IMR-90 (cell line): ENCODE measurements around the gene SH3RF3. TPM values are rescaled to one million over a fixed set of nuclear protein-coding genes. Genes with fewer than 3 reads are reported as not detected.

Experiments used
- ATAC-seq: fragments of 200-7000 bp; cut with Tn5 transposase; 2 replicates; pipeline ENCODE4 v1.9.1; 2020; ENCODE audit warnings: low read depth, mild to moderate bottlenecking, moderate library complexity
- BruUV-seq: library from RNA; stranded (reverse); fragments of 400-500 nt; replicated peaks from 2 replicates; lab custom pipeline; 2021; lab: Mats Ljungman, UMichigan
- CTCF ChIA-PET: fragments of 300-600 bp; formaldehyde crosslinking; extraction: SDS; loops from one replicate; lab custom pipeline; 2021; ENCODE audit warnings: antibody characterized with exemption; lab: Yijun Ruan, JAX
- POLR2A ChIA-PET: fragments of 300-600 bp; sonication (Branson Sonifier 250); formaldehyde crosslinking; loops from one replicate; lab custom pipeline; 2022; ENCODE audit warnings: antibody characterized with exemption; ENCODE audit not compliant: unreplicated experiment; lab: Charles Lee
- DNase-seq: peaks from one replicate; pipeline ENCODE4 v3.0.0; 2013
- H2AFZ ChIP-seq: replicated peaks from 2 replicates; pipeline ENCODE3; 2013; ENCODE audit warnings: low read length, mild to moderate bottlenecking; ENCODE audit not compliant: poor library complexity
- H2AK5ac ChIP-seq: 2 replicates; pipeline ENCODE4 v1.6.1; 2013; ENCODE audit warnings: low read depth, low read length, inconsistent platforms
- H2AK9ac ChIP-seq: replicated peaks from 2 replicates; pipeline ENCODE3; 2013; ENCODE audit warnings: mild to moderate bottlenecking, low read depth, low read length, moderate library complexity; ENCODE audit not compliant: poor library complexity
- H2BK120ac ChIP-seq: 2 replicates; pipeline ENCODE4 v1.6.1; 2013; ENCODE audit warnings: low read depth, low read length, inconsistent platforms
- H2BK15ac ChIP-seq: 3 replicates; pipeline ENCODE4 v1.6.1; 2013; ENCODE audit warnings: low read depth, low read length, inconsistent platforms
- H2BK20ac ChIP-seq: 2 replicates; pipeline ENCODE4 v1.6.1; 2013; ENCODE audit warnings: low read depth, mild to moderate bottlenecking, inconsistent platforms, low read length, moderate library complexity
- H2BK5ac ChIP-seq: 2 replicates; pipeline ENCODE4 v1.6.1; 2013; ENCODE audit warnings: mild to moderate bottlenecking, low read depth, low read length, inconsistent platforms; ENCODE audit not compliant: poor library complexity, severe bottlenecking
- H3K14ac ChIP-seq: replicated peaks from 2 replicates; pipeline ENCODE4 v1.6.1; 2013; ENCODE audit warnings: low read depth, low read length, inconsistent platforms
- H3K18ac ChIP-seq: 2 replicates; pipeline ENCODE4 v1.6.1; 2013; ENCODE audit warnings: low read depth, low read length, control low read depth
- H3K23ac ChIP-seq: 2 replicates; pipeline ENCODE4 v1.6.1; 2013; ENCODE audit warnings: low read depth, low read length, inconsistent platforms
- H3K27ac ChIP-seq: 2 replicates; pipeline ENCODE4 v1.5.1; 2013; ENCODE audit warnings: mild to moderate bottlenecking, control low read depth, low read length; ENCODE audit not compliant: insufficient read depth
- H3K27me3 ChIP-seq: 2 replicates; pipeline ENCODE4 v1.6.1; 2013; ENCODE audit warnings: low read length; ENCODE audit not compliant: control insufficient read depth, insufficient read depth
- H3K36me3 ChIP-seq: 2 replicates; pipeline ENCODE4 v1.6.1; 2013; ENCODE audit warnings: low read length, mixed read lengths; ENCODE audit not compliant: control insufficient read depth, insufficient read depth
- H3K4ac ChIP-seq: 2 replicates; pipeline ENCODE4 v1.6.1; 2013; ENCODE audit warnings: low read depth, low read length, inconsistent platforms
- H3K4me1 ChIP-seq: 2 replicates; pipeline ENCODE4 v1.6.1; 2013; ENCODE audit warnings: low read length, mixed read lengths; ENCODE audit not compliant: control insufficient read depth, insufficient read depth
- H3K4me2 ChIP-seq: 2 replicates; pipeline ENCODE4 v1.6.1; 2013; ENCODE audit warnings: low read depth, mild to moderate bottlenecking, control low read depth, low read length, moderate library complexity
- H3K4me3 ChIP-seq: 2 replicates; pipeline ENCODE4 v1.5.1; 2013; ENCODE audit warnings: low read depth, mild to moderate bottlenecking, control low read depth, low read length, moderate library complexity; ENCODE audit not compliant: insufficient read depth
- H3K56ac ChIP-seq: 2 replicates; pipeline ENCODE4 v1.6.1; 2013; ENCODE audit warnings: low read length, inconsistent platforms; ENCODE audit not compliant: insufficient read depth; ENCODE audit errors: extremely low read depth
- H3K79me1 ChIP-seq, 2 experiments: 2 replicates each; pipeline ENCODE4 v1.6.1; 2013; ENCODE audit warnings: low read length in 2 of 2, inconsistent platforms in 1 of 2, low read depth in 1 of 2
- H3K9ac ChIP-seq: 2 replicates; pipeline ENCODE4 v1.6.1; 2013; ENCODE audit warnings: low read depth, low read length, control low read depth
- H3K9me1 ChIP-seq: 2 replicates; pipeline ENCODE4 v1.6.1; 2013; ENCODE audit warnings: low read length, inconsistent platforms; ENCODE audit not compliant: insufficient read depth
- H3K9me3 ChIP-seq: 2 replicates; pipeline ENCODE4 v1.6.1; 2013; ENCODE audit warnings: low read length; ENCODE audit not compliant: control insufficient read depth, insufficient read depth
- H4K20me1 ChIP-seq: 2 replicates; pipeline ENCODE4 v1.6.1; 2013; ENCODE audit warnings: low read length, inconsistent platforms; ENCODE audit not compliant: insufficient read depth
- H4K5ac ChIP-seq: 2 replicates; pipeline ENCODE4 v1.6.1; 2013; ENCODE audit warnings: mild to moderate bottlenecking, low read depth, low read length, control low read depth
- H4K8ac ChIP-seq, 2 experiments: 2 replicates each; pipeline ENCODE4 v1.6.1; 2013; ENCODE audit warnings: low read depth in 2 of 2, low read length in 2 of 2, control low read depth in 1 of 2, inconsistent platforms in 1 of 2
- H4K91ac ChIP-seq: 2 replicates; pipeline ENCODE4 v1.6.1; 2013; ENCODE audit warnings: low read depth, low read length, inconsistent platforms; ENCODE audit not compliant: insufficient read depth
- BHLHE40 ChIP-seq: fragments of 150-350 bp; IDR thresholded peaks from 2 replicates; pipeline ENCODE4 v1.6.1; 2016; ENCODE audit warnings: mild to moderate bottlenecking, low read depth, low read length
- CEBPB ChIP-seq: IDR thresholded peaks from 2 replicates; pipeline ENCODE4 v1.6.1; 2012; ENCODE audit warnings: low read depth, low read length, improper control_type of control experiment
- CHD1 ChIP-seq: IDR thresholded peaks from 2 replicates; pipeline ENCODE4 v1.6.1; 2012; ENCODE audit warnings: low read depth, low read length, improper control_type of control experiment
- CTCF ChIP-seq: conservative IDR thresholded peaks from 2 replicates; pipeline ENCODE4 v1.5.1; 2012; ENCODE audit warnings: mild to moderate bottlenecking, low read depth, low read length, improper control_type of control experiment
- ELK1 ChIP-seq: fragments of 150-350 bp; IDR thresholded peaks from 2 replicates; pipeline ENCODE4 v1.6.1; 2016; ENCODE audit warnings: low read depth, mild to moderate bottlenecking, low read length, moderate library complexity, borderline replicate concordance
- FOS ChIP-seq: fragments of 150-350 bp; IDR thresholded peaks from 2 replicates; pipeline ENCODE4 v1.6.1; 2016; ENCODE audit warnings: low read depth, low read length
- MAFK ChIP-seq: IDR thresholded peaks from 2 replicates; pipeline ENCODE4 v1.6.1; 2012; ENCODE audit warnings: low read depth, low read length, improper control_type of control experiment
- MAZ ChIP-seq: IDR thresholded peaks from 2 replicates; pipeline ENCODE4 v1.6.1; 2012; ENCODE audit warnings: low read depth, mild to moderate bottlenecking, low read length, improper control_type of control experiment, moderate library complexity, borderline replicate concordance
- MXI1 ChIP-seq: IDR thresholded peaks from 2 replicates; pipeline ENCODE4 v1.6.1; 2012; ENCODE audit warnings: low read depth, mild to moderate bottlenecking, low read length, moderate library complexity, borderline replicate concordance
- NFE2L2 ChIP-seq: fragments of 150-350 bp; IDR thresholded peaks from 2 replicates; pipeline ENCODE4 v1.6.1; 2016; ENCODE audit warnings: low read depth, mild to moderate bottlenecking, low read length
- POLR2A ChIP-seq: IDR thresholded peaks from 2 replicates; pipeline ENCODE4 v1.6.1; 2012; ENCODE audit warnings: mild to moderate bottlenecking, low read depth, low read length
- RAD21 ChIP-seq: IDR thresholded peaks from 2 replicates; pipeline ENCODE4 v1.6.1; 2012; ENCODE audit warnings: low read length, improper control_type of control experiment
- RCOR1 ChIP-seq: IDR thresholded peaks from 2 replicates; pipeline ENCODE4 v1.6.1; 2012; ENCODE audit warnings: mild to moderate bottlenecking, low read length, improper control_type of control experiment; ENCODE audit not compliant: insufficient replicate concordance
- RFX5 ChIP-seq: IDR thresholded peaks from 2 replicates; pipeline ENCODE4 v1.8.0; 2012; ENCODE audit warnings: low read depth, mild to moderate bottlenecking, low read length, moderate library complexity
- SMC3 ChIP-seq: fragments of 150-350 bp; IDR thresholded peaks from 2 replicates; pipeline ENCODE4 v1.6.1; 2016; ENCODE audit warnings: low read depth, mild to moderate bottlenecking, antibody characterized with exemption, low read length, moderate library complexity
- WGBS, 2 experiments: methylation state at CpG; one replicate each; pipeline versions ENCODE4 v1.1.5 to v1.1.7; 2013; ENCODE audit warnings: missing lambda C conversion rate in 2 of 2; ENCODE audit not compliant: insufficient read length in 1 of 2; ENCODE audit errors: extremely low coverage in 2 of 2; 5-methylcytosine and 5-hydroxymethylcytosine counted together
- dilution Hi-C: fragments of 300-500 bp; cut with HindIII; formaldehyde crosslinking; loops from one replicate; pipeline ENCODE4 v1.14.3; 2018; ENCODE audit warnings: low sequenced_read_pairs; ENCODE audit not compliant: unreplicated experiment
- in situ Hi-C: fragments of 300-500 bp; cut with MboI; formaldehyde crosslinking; loops from 3 replicates; pipeline ENCODE4 v1.14.3; 2019; ENCODE audit warnings: low sequenced_read_pairs, inconsistent platforms, mixed read lengths
- intact Hi-C: fragments of 100-400 bp; cut with micrococcal nuclease; formaldehyde crosslinking; loops from 2 replicates; pipeline ENCODE4 v1.10.0; 2022
- polyA plus RNA-seq, 3 experiments: library from polyadenylated mRNA; depleted of rRNA; stranded (reverse); fragments of >200 nt; gene quantifications; 2 replicates each; pipeline ENCODE4 v1.2.3, GENCODE V29; 2012; ENCODE audit warnings: low replicate concordance in 1 of 3
- total RNA-seq: library from RNA; depleted of rRNA; stranded (reverse); fragments of >200 nt; gene quantifications from 2 replicates; pipeline ENCODE4 v1.2.3, GENCODE V29; 2012

Gene SH3RF3
- total and polyA plus RNA-seq, 2 of the 4 experiments (the other 2 are of a cell fraction) = 3.4 to 5.3 TPM

DNA sequence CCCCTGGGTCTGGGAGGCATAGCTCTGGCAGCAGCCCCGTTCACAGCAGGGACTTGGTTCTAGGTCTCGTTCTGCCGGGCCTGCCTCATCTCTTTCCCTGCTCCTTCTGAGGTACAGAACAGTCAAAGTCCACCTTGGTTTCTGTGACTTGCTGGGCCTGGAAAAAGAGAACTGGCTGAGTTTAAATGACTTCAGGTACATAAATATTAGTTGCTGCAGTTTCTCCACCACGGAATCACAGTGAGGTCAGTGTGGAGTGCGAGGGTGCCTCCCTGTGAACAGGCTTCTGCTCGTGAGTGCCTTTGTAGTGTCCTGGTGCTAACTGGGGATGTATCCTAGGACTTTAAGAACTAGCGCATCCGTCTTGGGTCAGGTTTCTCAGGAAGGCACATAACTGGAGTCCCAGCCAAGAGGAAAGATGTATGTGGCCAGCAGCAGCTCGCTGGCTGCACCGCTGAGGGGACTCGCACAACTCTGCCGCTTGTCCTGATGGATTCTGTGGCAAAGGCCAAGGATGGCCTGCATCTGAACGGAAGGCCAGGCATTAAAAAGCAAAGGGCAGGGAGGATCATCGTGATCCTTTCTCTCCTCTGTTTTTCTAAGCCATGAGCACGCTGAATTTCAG is 188.6 kb downstream of the SH3RF3 start:
- 33% methylated on average over 5 of the region's 15 CpGs; no CpG with 5 or more reads in 1 of the 2 experiments for WGBS, 2 experiments
- no peaks in the 10 kb centered on the region for H3K27me3 ChIP-seq
- peaks cover 53% of the 10 kb centered on the region for H4K20me1 ChIP-seq
- H3K27ac ChIP-seq = peak overlapping the region; percentile 89
- BruUV-seq = no TSS peak
- peaks cover 48% of the 10 kb centered on the region for H3K9me1 ChIP-seq
- peak overlapping the region; percentile 66 for H3K14ac ChIP-seq
- DNase-seq = peak; percentile 58
- TF ChIP-seq NFE2L2 (no peak), SMC3 (no peak), MXI1 (no peak), RFX5 (no peak), MAFK (no peak), CHD1 (no peak), BHLHE40 (no peak), FOS (no peak), RAD21 (no peak), RCOR1 (no peak), CTCF (no peak), MAZ (no peak), ELK1 (no peak), CEBPB (no peak), POLR2A (no peak)
- peak overlapping the region; percentile 91 for H3K4ac ChIP-seq
- CTCF ChIA-PET = no interaction called here
- ATAC-seq = no peak
- peak overlapping the region; percentile 72 for H4K5ac ChIP-seq
- peak overlapping the region; percentile 79 for H2BK120ac ChIP-seq
- peak overlapping the region; percentile 90 for H3K23ac ChIP-seq
- intact Hi-C loops (loop anchor here (2.0 to 5.0 kb wide), 2 partner anchors 75 to 189 kb away; partner anchors contain the start of gene SH3RF3), dilution Hi-C loops (no loop called here), in situ Hi-C loops (no loop called here)
- POLR2A ChIA-PET = no interaction called here
- no peaks in the 10 kb centered on the region for H3K9me3 ChIP-seq
- peak overlapping the region; percentile 73 for H3K4me2 ChIP-seq
- H2BK15ac ChIP-seq = peak overlapping the region; percentile 67; the same call in 2 of the 3 replicates
- peak overlapping the region; percentile 77 for H2AK9ac ChIP-seq
- peak overlapping the region; percentile 68 for H2AK5ac ChIP-seq
- peak overlapping the region; percentile 23 to 88 for H4K8ac ChIP-seq
- H3K18ac ChIP-seq = peak overlapping the region; percentile 91
- peak overlapping the region; percentile 40 for H2BK20ac ChIP-seq
- H4K91ac ChIP-seq = peak overlapping the region; percentile 88
- H3K9ac ChIP-seq = peak overlapping the region; percentile 50
- H2AFZ ChIP-seq = peak overlapping the region; percentile 24
- H3K36me3 ChIP-seq = no peaks in the 10 kb centered on the region
- peaks cover 50 to 88% of the 10 kb centered on the region in 2 experiments for H3K79me1 ChIP-seq
- peaks cover 35% of the 10 kb centered on the region for H3K4me1 ChIP-seq
- H2BK5ac ChIP-seq = peak overlapping the region; percentile 83
- H3K4me3 ChIP-seq = no peak overlapping the region
- peak overlapping the region; percentile 7; the same call in 1 of the 2 replicates for H3K56ac ChIP-seq
